Spleen (tissue), 11 donors: ENCODE data around the gene GNAT3. TPM values are rescaled to one million over a fixed set of nuclear protein-coding genes. Genes with fewer than 3 reads are reported as not detected.

Experiments
- DNase-seq: peaks from one replicate; pipeline ENCODE4 v3.0.0-alpha.2; 2020
- H3K27ac ChIP-seq, 8 donors: fragments of 200-600 bp; sonication (generic) in 7 of 8; 1 replicate in 4 of 8; 2 replicates in 4 of 8; pipeline versions ENCODE4 v1.5.0 to v1.8.0; 2016 to 2021; ENCODE audit warnings: inconsistent platforms in 4 of 8, mild to moderate bottlenecking in 4 of 8, moderate library complexity in 1 of 8
- H3K27me3 ChIP-seq, 7 donors: fragments of 200-600 bp; sonication (generic) in 6 of 7; replicated peaks in 1 of 7; 1 replicate in 4 of 7; 2 replicates in 3 of 7; pipeline versions ENCODE4 v1.5.0 to v1.8.0; 2016 to 2021; ENCODE audit warnings: inconsistent platforms in 3 of 7, mild to moderate bottlenecking in 1 of 7
- H3K36me3 ChIP-seq, 6 donors: fragments of 200-600 bp; sonication (generic) in 5 of 6; 1 replicate in 4 of 6; 2 replicates in 2 of 6; pipeline versions ENCODE4 v1.5.0 to v1.8.0; 2016 to 2021; ENCODE audit warnings: inconsistent platforms in 2 of 6
- H3K4me1 ChIP-seq, 6 donors: fragments of 200-600 bp; sonication (generic) in 5 of 6; 1 replicate in 3 of 6; 2 replicates in 3 of 6; pipeline versions ENCODE4 v1.5.0 to v1.8.0; 2016 to 2021; ENCODE audit warnings: inconsistent platforms in 3 of 6
- H3K4me3 ChIP-seq, 8 donors: fragments of 200-600 bp; sonication (generic) in 7 of 8; 1 replicate in 4 of 8; 2 replicates in 4 of 8; pipeline versions ENCODE4 v1.5.0 to v1.8.0; 2016 to 2021; ENCODE audit warnings: inconsistent platforms in 4 of 8, mild to moderate bottlenecking in 4 of 8, moderate library complexity in 2 of 8
- H3K9me3 ChIP-seq, 8 donors: fragments of 200-600 bp; sonication (generic) in 7 of 8; 1 replicate in 4 of 8; 2 replicates in 4 of 8; pipeline versions ENCODE4 v1.5.0 to v1.8.0; 2016 to 2021; ENCODE audit warnings: inconsistent platforms in 4 of 8
- POLR2A ChIP-seq, 3 donors: fragments of 450-650 bp; IDR thresholded peaks; one replicate each; pipeline ENCODE4 v1.5.1; 2017; ENCODE audit warnings: antibody characterized with exemption in 3 of 3, mild to moderate bottlenecking in 1 of 3
- POLR2AphosphoS5 ChIP-seq, 3 donors: sonication (generic); formaldehyde crosslinking; IDR thresholded peaks; one replicate each; pipeline ENCODE4 v1.5.1; 2017; ENCODE audit warnings: antibody characterized with exemption in 3 of 3
- WGBS, 5 donors: extraction: QIAGEN DNeasy Blood & Tissue Kit in 3 of 5; methylation state at CpG; one replicate each; pipeline versions ENCODE4 v1.1.5 to v1.1.7; 2013 to 2018; 5-methylcytosine and 5-hydroxymethylcytosine counted together
- intact Hi-C: fragments of 100-400 bp; cut with DNase I; formaldehyde crosslinking; loops from one replicate; pipeline ENCODE4 v1.15.0; 2023; ENCODE audit warnings: low total_unique reads
- polyA plus RNA-seq, 3 donors: library from polyadenylated mRNA; stranded (reverse); fragments of 200-250 nt; gene quantifications; one replicate each; pipeline ENCODE4 v1.2.1, GENCODE V29; 2013
- total RNA-seq, 7 donors: library from RNA; depleted of rRNA in 3 of 7; stranded (reverse); fragments of >200 nt in 3 of 7; fragmentation: NEBNext Ultra II Directional in 4 of 7; extraction: Animal tissue kit (Norgen Biotek cat#: 25700) in 4 of 7; gene quantifications; one replicate each; pipeline versions ENCODE4 v1.1.0 to v1.2.1, GENCODE V29; 2016 to 2021
- TF ChIP-seq, protein P1 (sequence below), 11 experiments: fragments of 200-600 bp in 7 of 11; fragments of 450-650 bp in 4 of 11; sonication (generic) in 4 of 11; IDR thresholded peaks in 8 of 11; conservative IDR thresholded peaks in 3 of 11; 1 replicate in 7 of 11; 2 replicates in 4 of 11; pipeline versions ENCODE4 v1.4.0 to v1.8.0; 2016 to 2021; ENCODE audit warnings: antibody characterized with exemption in 11 of 11, inconsistent platforms in 4 of 11, mild to moderate bottlenecking in 1 of 11
- donor health status: healthy with polysubstance abuse.
- donor health status: DM: no; HTN: no; CAD: no; lungs with moderate emphysema.
- donor health status: DM: no; HTN: no; CAD: no.
- donor health status: Bipolar disorder and iron deficiency.
- donor health status: healthy.
- donor health status: DM: no; HTN: no; CAD: no.
- donor health status: DM: yes; HTN: yes; CAD: no.

GNAT3 gene
- total and polyA plus RNA-seq, 10 donors = not detected

DNA sequence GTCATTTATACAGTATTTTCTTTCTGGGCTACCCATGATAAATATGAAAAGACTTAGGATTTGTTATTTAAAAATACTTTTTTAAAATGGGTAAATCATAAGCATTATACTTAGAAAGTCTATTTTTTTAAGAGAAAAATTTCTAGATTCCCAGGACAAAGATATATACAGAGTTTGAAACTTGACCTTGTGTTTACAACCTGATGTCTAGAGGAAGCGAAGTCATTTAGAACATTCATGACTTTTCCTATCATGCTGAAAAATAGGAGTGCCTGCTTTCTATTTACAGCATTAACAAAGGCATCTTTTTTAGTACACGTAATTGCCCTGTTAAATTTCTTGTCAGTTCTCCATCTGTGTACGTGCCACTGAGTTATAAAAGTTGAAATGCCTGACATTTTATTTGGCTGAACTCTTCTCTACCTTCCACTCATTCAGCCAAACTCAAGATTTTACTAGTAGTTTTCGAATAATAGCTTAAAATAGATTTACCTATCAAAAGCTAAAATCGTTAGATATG lies 23.0 kb downstream of the GNAT3 start:
- H3K27ac ChIP-seq = no peak overlapping the region
- WGBS, 5 donors = 72 to 84% (median 76%) methylated on average over 5 of the region's 5 CpGs
- no peaks in the 10 kb centered on the region for H3K9me3 ChIP-seq
- no peak for TF ChIP-seq POLR2A (IDR thresholded peaks at IDR 0.05)
- H3K27me3 ChIP-seq = no peaks in the 10 kb centered on the region
- H3K4me1 ChIP-seq = no peaks in the 10 kb centered on the region
- H3K4me3 ChIP-seq = no peak overlapping the region
- no peak for DNase-seq
- H3K36me3 ChIP-seq = no peaks in the 10 kb centered on the region
- intact Hi-C loops = no loop called here

DNA sequence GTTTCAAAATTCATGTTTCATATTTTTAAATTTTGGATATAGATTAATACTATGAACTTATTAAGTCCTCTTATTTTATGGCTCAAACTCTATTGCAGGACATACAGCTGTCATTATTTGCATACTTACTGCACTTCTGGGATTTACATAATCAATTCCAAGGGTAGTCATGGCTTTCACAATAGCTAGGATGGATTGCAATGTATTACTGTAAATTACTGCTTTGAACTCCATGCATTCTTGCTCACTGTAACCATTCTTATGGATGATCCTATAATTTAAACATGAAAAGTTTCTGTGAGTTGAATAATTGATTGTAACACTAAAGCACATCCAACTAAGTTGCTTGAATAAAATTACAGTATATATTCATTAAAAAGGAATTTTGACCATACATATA lies 23.5 kb downstream of the GNAT3 start:
- no peaks in the 10 kb centered on the region for H3K4me1 ChIP-seq
- H3K9me3 ChIP-seq = peaks cover 0 to 3% (median 0%) of the 10 kb centered on the region in 8 donors
- H3K27me3 ChIP-seq = no peaks in the 10 kb centered on the region
- no peak for DNase-seq
- intact Hi-C loops = no loop called here
- TF ChIP-seq, protein P1, sequence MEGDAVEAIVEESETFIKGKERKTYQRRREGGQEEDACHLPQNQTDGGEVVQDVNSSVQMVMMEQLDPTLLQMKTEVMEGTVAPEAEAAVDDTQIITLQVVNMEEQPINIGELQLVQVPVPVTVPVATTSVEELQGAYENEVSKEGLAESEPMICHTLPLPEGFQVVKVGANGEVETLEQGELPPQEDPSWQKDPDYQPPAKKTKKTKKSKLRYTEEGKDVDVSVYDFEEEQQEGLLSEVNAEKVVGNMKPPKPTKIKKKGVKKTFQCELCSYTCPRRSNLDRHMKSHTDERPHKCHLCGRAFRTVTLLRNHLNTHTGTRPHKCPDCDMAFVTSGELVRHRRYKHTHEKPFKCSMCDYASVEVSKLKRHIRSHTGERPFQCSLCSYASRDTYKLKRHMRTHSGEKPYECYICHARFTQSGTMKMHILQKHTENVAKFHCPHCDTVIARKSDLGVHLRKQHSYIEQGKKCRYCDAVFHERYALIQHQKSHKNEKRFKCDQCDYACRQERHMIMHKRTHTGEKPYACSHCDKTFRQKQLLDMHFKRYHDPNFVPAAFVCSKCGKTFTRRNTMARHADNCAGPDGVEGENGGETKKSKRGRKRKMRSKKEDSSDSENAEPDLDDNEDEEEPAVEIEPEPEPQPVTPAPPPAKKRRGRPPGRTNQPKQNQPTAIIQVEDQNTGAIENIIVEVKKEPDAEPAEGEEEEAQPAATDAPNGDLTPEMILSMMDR (IDR thresholded peaks at IDR 0.05 in 8 of 11, conservative IDR thresholded peaks at IDR 0.05 in 3 of 11) = no peak
- TF ChIP-seq POLR2A (IDR thresholded peaks at IDR 0.05) (no peak), POLR2AphosphoS5 (IDR thresholded peaks at IDR 0.05) (no peak)
- H3K36me3 ChIP-seq = no peaks in the 10 kb centered on the region
- H3K27ac ChIP-seq = no peak overlapping the region
- H3K4me3 ChIP-seq = no peak overlapping the region

DNA sequence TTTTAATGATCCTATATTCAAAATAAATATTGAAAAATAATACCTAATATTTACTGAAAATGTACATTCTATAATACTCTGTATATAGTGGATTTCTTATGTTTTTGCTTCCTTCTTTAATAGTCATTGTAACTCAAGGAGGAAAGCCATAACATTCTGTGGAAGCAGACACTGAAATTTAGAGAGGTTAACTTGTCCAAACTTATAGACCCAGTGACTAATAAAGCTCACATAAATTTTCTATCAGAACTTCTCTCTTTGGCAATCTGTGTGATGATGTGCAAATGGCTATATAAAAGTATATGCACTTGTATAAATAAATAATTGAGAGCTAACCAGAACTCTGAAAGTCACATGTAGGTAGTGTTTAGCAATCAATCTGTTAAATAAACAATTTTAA lies 26.1 kb downstream of the GNAT3 start:
- Histone ChIP-seq H3K9me3 (peaks cover 0 to 4% (median 0%) of the 10 kb centered on the region in 8 donors), H3K36me3 (no peaks in the 10 kb centered on the region), H3K4me3 (no peak overlapping the region), H3K27me3 (no peaks in the 10 kb centered on the region), H3K27ac (no peak overlapping the region), H3K4me1 (no peaks in the 10 kb centered on the region)
- TF ChIP-seq POLR2AphosphoS5 (IDR thresholded peaks at IDR 0.05) = no peak
- no peak for TF ChIP-seq POLR2A (IDR thresholded peaks at IDR 0.05)
- TF ChIP-seq, protein P1 (IDR thresholded peaks at IDR 0.05 in 8 of 11, conservative IDR thresholded peaks at IDR 0.05 in 3 of 11) = no peak
- intact Hi-C loops = no loop called here
- DNase-seq = no peak

GRCh38 chr7:80482950-80483349 lies 28.9 kb downstream of the GNAT3 start:
- no peak for DNase-seq
- Histone ChIP-seq H3K9me3 (peaks cover 0 to 4% (median 0%) of the 10 kb centered on the region in 8 donors), H3K27me3 (no peaks in the 10 kb centered on the region), H3K36me3 (no peaks in the 10 kb centered on the region), H3K27ac (no peak overlapping the region), H3K4me3 (no peak overlapping the region), H3K4me1 (peaks cover 0 to 2% (median 0%) of the 10 kb centered on the region in 6 donors)
- WGBS, 5 donors = 96 to 99% (median 98%) methylated on average over 3 of the region's 3 CpGs
- intact Hi-C loops = no loop called here
- TF ChIP-seq POLR2A (IDR thresholded peaks at IDR 0.05) (no peak), POLR2AphosphoS5 (IDR thresholded peaks at IDR 0.05) (no peak)
- TF ChIP-seq, protein P1 (IDR thresholded peaks at IDR 0.05 in 8 of 11, conservative IDR thresholded peaks at IDR 0.05 in 3 of 11) = no peak
